Raji (cell line): ENCODE data around the gene GTPBP2.

Experiments
- POLR2A ChIP-seq: IDR thresholded peaks from 2 replicates; pipeline ENCODE4 v1.6.1; 2011; ENCODE audit warnings: low read depth, low read length, control low read depth; ENCODE audit not compliant: insufficient read depth

Gene GTPBP2

DNA sequence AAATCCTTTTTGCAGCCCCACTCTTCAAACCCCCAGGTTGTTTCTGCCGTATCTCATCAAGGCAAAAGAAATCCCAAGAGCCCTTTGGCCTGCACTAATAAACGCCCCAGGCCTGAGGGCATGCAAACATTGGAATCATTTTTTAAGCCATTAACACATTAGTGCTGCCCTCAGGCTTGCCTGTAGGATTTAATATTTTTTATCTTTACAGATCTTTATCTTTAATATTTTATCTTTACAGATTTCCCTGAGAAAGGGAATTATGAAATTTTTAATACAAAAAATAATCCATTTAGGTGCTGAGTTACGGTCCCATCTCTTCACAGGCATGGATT lies 14.7 kb downstream of the GTPBP2 start:
- no peak for TF ChIP-seq POLR2A

DNA sequence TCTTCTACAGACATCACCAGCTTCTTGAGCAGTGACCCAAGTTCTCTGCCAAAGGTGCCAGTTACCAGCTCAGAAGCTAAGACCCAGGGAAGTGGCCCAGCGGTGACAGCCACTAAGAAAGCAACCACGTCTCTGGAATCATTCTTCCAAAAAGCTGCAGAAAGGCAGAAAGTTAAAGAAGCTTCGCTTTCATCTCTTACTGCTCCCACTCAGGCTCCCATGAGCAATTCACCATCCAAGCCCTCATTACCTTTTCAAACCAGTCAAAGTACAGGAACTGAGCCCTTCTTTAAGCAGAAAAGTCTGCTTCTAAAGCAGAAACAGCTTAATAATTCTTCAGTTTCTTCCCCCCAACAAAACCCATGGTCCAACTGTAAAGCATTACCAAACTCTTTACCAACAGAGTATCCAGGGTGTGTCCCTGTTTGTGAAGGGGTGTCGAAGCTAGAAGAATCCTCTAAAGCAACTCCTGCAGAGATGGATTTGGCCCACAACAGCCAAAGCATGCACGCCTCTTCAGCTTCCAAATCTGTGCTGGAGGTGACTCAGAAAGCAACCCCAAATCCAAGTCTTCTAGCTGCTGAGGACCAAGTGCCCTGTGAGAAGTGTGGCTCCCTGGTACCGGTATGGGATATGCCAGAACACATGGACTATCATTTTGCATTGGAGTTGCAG lies 15.2 kb downstream of the GTPBP2 start:
- no peak for TF ChIP-seq POLR2A

DNA sequence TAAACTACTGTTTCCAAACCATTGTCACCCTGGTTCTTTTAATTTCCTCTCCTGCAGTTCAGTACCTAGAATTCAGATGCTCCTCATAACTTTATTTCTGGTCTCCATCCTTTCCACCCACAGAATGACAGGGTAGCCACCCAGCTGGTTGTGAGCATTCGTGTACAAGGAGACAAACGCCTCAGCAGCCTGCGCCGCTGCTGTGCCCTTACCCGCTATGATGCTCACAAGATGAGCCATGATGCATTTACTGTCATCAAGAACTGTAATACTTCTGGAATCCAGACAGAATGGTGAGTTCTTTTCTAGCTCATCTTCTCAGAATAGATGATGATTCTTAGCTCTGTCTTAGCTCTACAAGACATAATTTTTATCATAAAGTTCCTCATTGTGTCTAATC lies 18.6 kb downstream of the GTPBP2 start:
- TF ChIP-seq POLR2A = no peak

DNA sequence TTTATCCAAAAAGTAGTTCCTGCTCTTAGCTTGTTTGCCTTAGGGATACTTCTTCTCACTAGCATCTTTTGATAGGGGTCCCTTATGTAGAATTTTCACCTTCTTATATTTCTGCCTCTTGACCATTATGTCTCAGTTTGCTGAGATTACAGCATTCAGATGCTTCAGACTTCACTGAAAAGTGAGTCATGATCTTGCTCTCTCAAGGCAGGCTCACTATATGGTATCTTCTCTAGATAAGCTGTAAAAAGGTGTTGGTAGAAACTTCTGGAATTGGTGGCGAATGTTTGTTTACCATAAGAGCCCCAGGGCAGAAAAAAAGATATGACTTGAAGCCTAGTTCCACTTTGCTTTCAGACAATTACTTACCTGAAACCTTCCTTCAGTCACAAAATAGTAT lies 19.7 kb downstream of the GTPBP2 start:
- no peak for TF ChIP-seq POLR2A

DNA sequence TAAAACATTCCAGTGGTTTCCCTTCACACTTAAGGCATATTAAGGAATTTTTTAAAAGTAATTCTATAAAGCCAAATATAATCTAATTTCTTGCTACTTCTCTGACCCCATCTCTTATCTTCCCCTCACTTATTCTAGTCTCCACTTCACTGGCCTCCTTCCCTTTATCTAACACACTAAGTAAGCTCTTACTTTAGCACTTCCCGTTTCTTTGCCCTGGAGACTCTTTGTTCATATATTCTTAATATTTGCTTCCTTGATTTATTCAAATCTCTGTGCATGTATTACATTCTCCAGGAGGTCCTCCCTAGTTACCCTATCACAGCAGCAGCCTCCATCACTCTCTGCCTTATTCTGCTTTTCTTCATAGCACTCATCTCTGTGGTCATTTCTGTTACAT lies 20.3 kb downstream of the GTPBP2 start:
- TF ChIP-seq POLR2A = no peak

DNA sequence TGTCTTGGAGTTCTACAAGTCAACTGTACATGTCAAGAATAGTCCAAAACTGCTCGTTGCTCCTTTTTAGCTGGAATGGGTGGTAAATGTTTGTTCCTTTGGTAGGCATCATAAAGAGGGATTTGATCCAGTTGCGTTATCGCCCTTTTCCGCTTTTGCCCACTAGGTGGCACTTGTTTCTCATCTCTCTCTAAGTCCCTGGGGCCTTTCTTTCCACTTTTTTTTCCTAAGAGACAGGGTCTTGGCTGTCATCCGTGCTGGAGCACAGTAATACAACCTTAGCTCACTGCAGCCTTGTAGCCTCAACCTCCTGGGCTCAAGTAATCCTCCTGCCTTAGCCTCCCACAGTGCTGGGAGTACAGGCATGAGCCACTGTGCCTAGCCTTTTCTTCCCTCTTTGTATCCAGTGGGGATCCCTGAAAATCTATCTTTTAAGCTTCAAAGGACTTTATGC lies 20.7 kb downstream of the GTPBP2 start:
- no peak for TF ChIP-seq POLR2A

DNA sequence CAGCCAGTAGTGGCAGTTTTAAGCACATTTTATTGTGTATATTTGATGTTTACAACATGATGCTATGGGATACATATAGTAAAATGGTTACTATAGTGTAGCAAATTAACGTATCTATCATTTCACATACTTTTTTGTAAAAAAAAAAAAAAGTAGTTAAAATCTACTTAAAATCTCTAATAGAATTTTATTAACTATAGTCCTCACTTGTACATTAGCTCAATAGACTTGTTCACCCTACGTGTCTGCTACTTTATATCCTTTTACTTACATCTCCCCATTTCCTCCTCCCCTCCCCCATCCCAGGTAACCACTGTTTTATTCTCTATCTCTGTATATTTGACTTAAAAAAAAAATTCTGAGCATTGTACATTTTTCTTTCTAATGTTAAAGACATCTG lies 23.0 kb downstream of the GTPBP2 start:
- TF ChIP-seq POLR2A = no peak

DNA sequence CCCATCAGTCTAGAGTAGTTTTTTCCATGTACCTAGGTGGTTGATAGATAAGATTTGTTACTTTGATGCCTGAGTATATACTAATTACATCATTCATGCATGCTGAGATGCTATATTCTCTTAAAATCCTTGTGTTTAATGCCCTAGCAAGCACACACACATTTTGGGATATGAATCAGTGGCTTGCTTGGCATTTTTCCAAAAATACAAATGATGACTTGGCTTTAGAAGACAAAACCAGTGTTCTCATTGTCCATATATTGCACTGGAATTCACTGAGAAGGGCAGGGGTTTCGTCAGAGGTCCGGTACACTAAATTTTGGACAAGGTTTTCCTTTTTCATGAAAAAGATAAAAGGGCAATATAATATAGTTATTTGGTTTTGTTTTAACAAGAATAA lies 24.9 kb downstream of the GTPBP2 start:
- no peak for TF ChIP-seq POLR2A

DNA sequence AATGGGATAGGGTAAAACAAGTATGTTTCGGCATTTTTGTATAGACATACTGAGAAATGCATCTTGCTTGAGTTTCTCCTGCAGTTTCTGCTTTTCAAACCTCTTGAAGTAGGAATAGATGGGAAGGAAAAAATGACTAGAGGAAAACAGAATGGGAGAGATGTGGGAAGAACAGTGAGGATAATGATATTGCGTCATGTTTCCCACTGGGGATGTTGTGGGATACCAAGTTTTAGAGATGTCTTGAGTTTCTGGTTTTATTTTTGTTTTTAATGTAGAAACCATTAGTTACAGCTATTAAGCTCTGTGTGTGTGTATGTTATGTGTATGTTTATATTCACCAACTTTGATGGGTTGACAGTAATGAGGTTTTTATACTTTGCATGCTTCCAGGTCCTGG lies 28.5 kb downstream of the GTPBP2 start:
- TF ChIP-seq POLR2A = no peak

DNA sequence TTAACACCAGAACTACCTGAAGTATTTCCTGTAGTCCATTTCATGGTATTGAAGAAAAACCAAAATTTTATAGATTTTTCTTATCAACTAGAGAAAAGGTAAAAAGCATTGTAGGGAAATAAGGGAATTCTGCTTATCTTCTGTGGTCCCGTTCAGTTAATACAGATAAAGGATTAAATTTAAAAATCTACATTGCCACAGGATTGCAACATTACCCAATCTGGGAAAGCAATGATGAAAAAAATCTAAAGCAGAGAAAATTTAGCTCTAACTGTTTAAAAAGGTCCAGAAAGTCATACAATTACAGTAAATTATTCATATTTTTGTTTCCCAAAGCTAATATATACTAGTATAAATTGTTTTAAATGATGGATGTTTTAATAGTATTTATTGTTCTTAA lies 35.1 kb downstream of the GTPBP2 start:
- no peak for TF ChIP-seq POLR2A

DNA sequence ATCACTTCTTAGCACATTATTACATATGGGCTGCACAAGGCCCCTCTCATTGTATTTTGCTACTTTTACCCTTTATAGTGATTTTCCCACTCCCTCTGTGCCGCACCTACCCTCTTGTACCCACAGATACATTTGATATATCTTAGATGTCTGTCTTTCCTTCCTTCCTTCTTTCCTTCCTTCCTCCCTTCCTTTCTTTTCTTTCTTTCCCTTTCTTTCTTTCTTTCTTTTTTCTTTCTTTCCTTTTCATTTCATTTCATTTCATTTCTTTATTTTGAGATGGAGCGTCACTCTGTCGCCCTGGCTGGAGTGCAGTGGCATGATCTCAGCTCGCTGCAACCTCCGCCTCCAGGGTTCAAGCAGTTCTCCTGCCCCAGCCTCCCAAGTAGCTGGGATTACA lies 40.9 kb downstream of the GTPBP2 start:
- no peak for TF ChIP-seq POLR2A

DNA sequence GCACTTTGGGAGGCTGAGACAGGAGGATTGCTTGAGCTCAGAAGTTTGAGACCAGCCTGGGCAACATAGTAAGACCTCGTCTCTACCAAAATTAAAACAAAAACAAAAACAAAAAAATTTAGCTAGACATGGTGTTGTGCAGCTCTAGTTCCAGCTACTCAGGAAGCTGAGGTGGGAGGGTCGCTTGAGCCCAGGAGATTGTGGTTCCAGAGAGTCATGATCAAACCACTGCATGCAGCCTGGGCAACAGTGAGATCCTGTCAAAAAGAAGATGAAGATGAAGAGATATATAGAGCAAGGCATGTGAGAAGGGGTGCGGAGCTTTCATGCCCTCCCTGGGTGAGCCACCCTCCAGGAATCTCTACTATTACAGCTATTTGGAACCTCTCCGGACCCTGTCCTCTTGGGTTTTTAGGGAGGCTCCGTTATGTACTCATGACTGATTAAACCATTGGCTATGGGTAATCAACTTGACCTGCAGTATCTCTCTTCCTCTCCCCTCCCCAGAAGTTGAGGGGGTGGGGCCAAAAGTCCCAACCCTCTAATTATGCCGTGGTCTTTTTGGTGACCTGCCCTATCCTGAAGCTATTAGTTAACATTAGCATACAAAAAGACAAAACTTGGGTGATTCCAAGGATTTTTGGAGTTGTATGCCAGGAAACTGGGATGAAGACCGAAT lies 44.0 kb downstream of the GTPBP2 start:
- no peak for TF ChIP-seq POLR2A

DNA sequence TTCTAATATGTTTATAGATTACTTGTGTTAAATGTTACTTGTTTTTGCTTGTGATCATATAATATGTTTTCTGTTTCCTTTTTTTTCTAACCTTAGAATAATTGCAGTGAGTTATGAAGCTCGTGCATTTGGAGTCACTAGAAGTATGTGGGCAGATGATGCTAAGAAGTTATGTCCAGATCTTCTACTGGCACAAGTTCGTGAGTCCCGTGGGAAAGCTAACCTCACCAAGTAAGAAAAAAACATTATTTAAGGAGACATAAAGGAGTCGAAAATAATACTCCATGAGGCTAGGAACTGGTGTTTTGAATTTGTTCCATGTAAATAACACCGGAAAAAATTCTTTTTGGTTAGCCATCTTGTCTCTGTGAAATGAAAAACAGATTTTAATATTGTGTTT lies 46.2 kb downstream of the GTPBP2 start:
- TF ChIP-seq POLR2A = no peak

DNA sequence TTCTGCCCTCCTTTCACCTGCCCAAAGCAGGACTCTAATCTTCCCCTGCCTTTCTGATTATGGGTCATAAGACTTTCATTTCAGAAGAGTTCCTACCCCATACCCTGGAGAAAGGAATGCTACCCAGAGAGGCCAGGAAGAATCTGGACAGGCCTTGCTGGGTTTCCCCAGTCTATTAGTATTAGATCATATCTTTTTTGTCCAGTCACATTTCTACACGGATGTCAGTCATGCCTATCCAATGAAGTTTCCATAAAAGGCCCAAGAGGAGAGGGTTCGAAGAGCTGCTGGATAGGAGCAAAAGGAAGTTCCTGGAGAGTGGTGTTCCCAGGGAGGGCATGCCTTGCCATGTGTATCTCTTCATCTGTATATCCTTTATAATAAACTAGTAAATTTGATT lies 49.9 kb downstream of the GTPBP2 start:
- no peak for TF ChIP-seq POLR2A

DNA sequence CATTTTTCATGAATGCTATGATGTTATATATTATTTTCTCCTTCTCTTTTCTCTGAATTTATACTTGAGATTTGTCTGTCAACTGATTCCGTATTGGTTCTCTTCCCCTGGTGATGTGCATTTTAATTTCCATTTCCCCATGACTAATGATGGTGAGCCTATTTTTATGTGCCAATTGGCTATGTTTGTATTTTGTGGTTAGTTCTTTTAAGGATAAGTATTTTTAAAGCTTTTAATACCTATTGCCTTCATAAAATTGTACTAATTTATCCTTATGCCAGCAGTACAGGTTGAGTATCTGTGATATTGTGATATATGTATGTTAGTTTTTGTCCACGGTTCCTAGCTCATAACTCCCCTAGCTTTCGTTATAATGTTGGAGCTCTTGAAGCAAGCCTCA lies 50.3 kb downstream of the GTPBP2 start:
- TF ChIP-seq POLR2A = no peak

DNA sequence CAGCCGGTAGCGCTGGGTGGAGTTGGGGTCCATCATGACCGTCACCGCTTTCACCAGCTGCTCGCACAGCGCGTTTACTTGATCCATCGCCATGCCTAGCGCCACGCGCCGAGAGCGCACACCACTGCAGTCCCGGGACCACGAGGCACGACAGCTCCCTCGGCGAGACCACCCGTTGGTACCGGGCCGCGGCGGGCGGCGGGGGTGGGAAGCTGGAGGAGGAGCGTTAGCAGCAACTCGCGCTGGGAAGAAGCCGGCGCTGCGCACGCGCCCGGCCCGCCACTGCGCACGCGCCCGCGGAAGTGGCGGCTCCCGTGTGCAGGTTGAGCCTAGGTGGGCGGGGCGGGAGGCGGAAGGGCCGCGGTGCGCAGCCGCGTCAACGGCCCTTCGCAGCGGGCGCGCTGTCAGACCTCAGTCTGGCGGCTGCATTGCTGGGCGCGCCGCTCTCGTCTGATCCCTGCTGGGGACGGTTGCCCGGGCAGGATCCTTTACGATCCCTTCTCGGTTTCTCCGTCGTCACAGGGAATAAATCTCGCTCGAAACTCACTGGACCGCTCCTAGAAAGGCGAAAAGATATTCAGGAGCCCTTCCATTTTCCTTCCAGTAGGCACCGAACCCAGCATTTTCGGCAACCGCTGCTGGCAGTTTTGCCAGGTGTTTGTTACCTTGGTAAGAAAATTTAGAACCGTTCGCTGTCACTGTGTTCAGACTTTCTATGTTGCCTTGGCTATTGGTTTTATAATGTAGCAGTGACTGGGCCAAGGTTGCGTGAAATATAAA lies 53.1 kb downstream of the GTPBP2 start, which contains the start of the genes POLH and XPO5:
TSS of gene POLH (plus strand) at position 414 of the 780 bp plus-strand sequence. CDS start 6,135 bp downstream, outside the sequence.
TSS of gene XPO5 (minus strand) at position 267 of the 780 bp plus-strand sequence. CDS start at position 93, 174 bp downstream.
- TF ChIP-seq POLR2A = peak; percentile 99
